K562 (cell line): ENCODE data around the gene ARL16. TPM values are rescaled to one million over a fixed set of nuclear protein-coding genes. Genes with fewer than 3 reads are reported as not detected.
A peak's percentile ranks its signal among the peaks of the same experiment; 100 is the strongest.

Experiments
- ARID2 ChIP-seq: fragments of 450-650 bp; IDR thresholded peaks from 2 replicates; pipeline ENCODE4 v1.6.1; 2017; ENCODE audit warnings: antibody characterized with exemption, mild to moderate bottlenecking
- GATAD2B ChIP-seq: fragments of 450-650 bp; IDR thresholded peaks from 2 replicates; pipeline ENCODE4 v1.6.1; 2017; ENCODE audit warnings: mild to moderate bottlenecking, borderline replicate concordance
- HIVEP1 ChIP-seq: fragments of 250-450 bp; sonication (Bioruptor Pico); IDR thresholded peaks from 2 replicates; pipeline ENCODE4 v1.4.0; 2020; ENCODE audit warnings: mild to moderate bottlenecking
- HMGXB4 ChIP-seq: sonication (generic); formaldehyde crosslinking; IDR thresholded peaks from 2 replicates; pipeline ENCODE4 v1.8.1; 2023; ENCODE audit warnings: mild to moderate bottlenecking, missing genetic modification reagents
- HOMEZ ChIP-seq: fragments of 250-450 bp; sonication (Bioruptor Pico); IDR thresholded peaks from 2 replicates; pipeline ENCODE4 v1.4.0; 2020; ENCODE audit warnings: mild to moderate bottlenecking, moderate library complexity
- MBD1 ChIP-seq: fragments of 250-450 bp; sonication (Bioruptor Pico); IDR thresholded peaks from 2 replicates; pipeline ENCODE4 v1.8.0; 2022; ENCODE audit warnings: inconsistent platforms
- MBD2 ChIP-seq: sonication (generic); IDR thresholded peaks from 2 replicates; pipeline ENCODE4 v1.6.1; 2016; ENCODE audit warnings: low read depth, borderline replicate concordance
- MCM7 ChIP-seq, 2 experiments: fragments of 450-650 bp; IDR thresholded peaks; 2 replicates each; pipeline ENCODE4 v1.6.1; 2016 to 2018
- PTBP1 ChIP-seq: fragments of 200-400 bp; formaldehyde crosslinking; IDR thresholded peaks from 2 replicates; pipeline ENCODE4 v1.6.1; 2017; ENCODE audit warnings: low read depth, low read length
- SIX5 ChIP-seq, 2 experiments: IDR thresholded peaks; 2 replicates each; pipeline ENCODE4 v1.6.1; 2011; ENCODE audit warnings: low read length in 2 of 2, borderline replicate concordance in 1 of 2, low read depth in 1 of 2, mild to moderate bottlenecking in 1 of 2, moderate library complexity in 1 of 2; ENCODE audit not compliant: insufficient read depth in 1 of 2
- SMARCC2 ChIP-seq: fragments of 450-650 bp; IDR thresholded peaks from 2 replicates; pipeline ENCODE4 v1.6.1; 2017; ENCODE audit warnings: antibody characterized with exemption, moderate library complexity, mild to moderate bottlenecking, low read depth
- STAT6 ChIP-seq: sonication (generic); formaldehyde crosslinking; IDR thresholded peaks from 2 replicates; pipeline ENCODE4 v1.8.1; 2023; ENCODE audit warnings: mild to moderate bottlenecking, missing genetic modification reagents
- TCF7 ChIP-seq: sonication (generic); IDR thresholded peaks from 2 replicates; pipeline ENCODE4 v1.6.1; 2016; ENCODE audit warnings: antibody characterized with exemption, borderline replicate concordance
- TFAP4 ChIP-seq: sonication (generic); formaldehyde crosslinking; IDR thresholded peaks from 2 replicates; pipeline ENCODE4 v1.8.0; 2022; ENCODE audit warnings: missing genetic modification reagents, mild to moderate bottlenecking, moderate library complexity, borderline replicate concordance
- USF1 ChIP-seq: sonication (generic); formaldehyde crosslinking; IDR thresholded peaks from 2 replicates; pipeline ENCODE4 v1.9.0; 2022; ENCODE audit warnings: mild to moderate bottlenecking, missing genetic modification reagents
- ZNF232 ChIP-seq: sonication (generic); formaldehyde crosslinking; IDR thresholded peaks from 2 replicates; pipeline ENCODE4 v1.8.0; 2022; ENCODE audit warnings: mild to moderate bottlenecking, missing genetic modification reagents
- ZNF79 ChIP-seq: fragments of 250-450 bp; sonication (Bioruptor Pico); IDR thresholded peaks from 2 replicates; pipeline ENCODE4 v1.4.0; 2020; ENCODE audit warnings: low read depth, mild to moderate bottlenecking, moderate library complexity
- polyA plus RNA-seq, 8 experiments: library from polyadenylated mRNA; depleted of rRNA in 4 of 8; stranded (reverse) in 5 of 8; unstranded in 3 of 8; fragments of >200 nt; fragmentation: Nextera tagmentation in 2 of 8; fragmentation: Illumina TruSeq in 1 of 8; extraction: Ambion mirVana in 2 of 8; extraction: Trizol in 1 of 8; gene quantifications; 2 replicates each; pipeline versions ENCODE4 v1.2.1 to v1.2.3, GENCODE V29; 2011 to 2014; ENCODE audit warnings: inconsistent platforms in 1 of 8, missing spikeins in 1 of 8
- total RNA-seq, 7 experiments: library from RNA; depleted of rRNA in 6 of 7; stranded (reverse); fragments of >200 nt in 6 of 7; fragmentation: Illumina TruSeq in 2 of 7; extraction: Trizol in 2 of 7; gene quantifications; 2 replicates each; pipeline versions ENCODE4 v1.2.1 to v1.2.3, GENCODE V29; 2011 to 2021; ENCODE audit warnings: low replicate concordance in 1 of 7

Gene ARL16
- total and polyA plus RNA-seq, 9 of the 15 experiments (the other 6 are each of a cell fraction or from before 2014, with no cell fraction given) = 5.4 to 32.4 (median 22.6) TPM

- no peak for TF ChIP-seq ARID2
- TF ChIP-seq MBD2 = no peak
- no peak for TF ChIP-seq USF1 (CRISPR knock-in tag)
- no peak for TF ChIP-seq HIVEP1 (CRISPR knock-in tag)
- no peak for TF ChIP-seq SIX5 (IDR thresholded peaks at IDR 0.05; ENCODE audit: borderline replicate concordance in 1 of 2, insufficient read depth in 1 of 2, low read depth in 1 of 2, low read length in 2 of 2)
- TF ChIP-seq HMGXB4 (CRISPR knock-in tag) = no peak
- peak in 1 of 2 experiments; percentile 59; a peak in 1 of 4 replicates for TF ChIP-seq MCM7 (IDR thresholded peaks at IDR 0.05)
- no peak for TF ChIP-seq HOMEZ (CRISPR knock-in tag)
- TF ChIP-seq GATAD2B = no peak
- no peak for TF ChIP-seq ZNF79 (CRISPR knock-in tag)
- no peak for TF ChIP-seq PTBP1
- no peak for TF ChIP-seq SMARCC2
- no peak for TF ChIP-seq STAT6 (CRISPR knock-in tag)
- TF ChIP-seq ZNF232 (CRISPR knock-in tag) = no peak
- TF ChIP-seq TCF7 = no peak
- peak; percentile 71 for TF ChIP-seq TFAP4 (CRISPR knock-in tag)
- no peak for TF ChIP-seq MBD1 (CRISPR knock-in tag)
Measured at GRCh38 chr17:81722184-81723120, 38.9 kb upstream of the ARL16 start (continued).
